NCI-H1105 treated with DMSO at 0.1 percent for 48 hours (cell line): ENCODE data around the gene APLP2.
"Not testable (repeated sequence)": the region's sequence is repeated elsewhere in the genome, so short reads cannot be mapped to it uniquely, and the experiment has no call there.

Experiments used
- DNase-seq: peaks from one replicate; lab custom pipeline; 2025; lab: John Stamatoyannopoulos, UW

The APLP2 gene

GRCh38 chr11:130172001-130172400 lies 102.3 kb downstream of the APLP2 start:
- DNase-seq: not testable (repeated sequence)

GRCh38 chr11:130174642-130175041 lies 104.9 kb downstream of the APLP2 start:
- no peak for DNase-seq

DNA sequence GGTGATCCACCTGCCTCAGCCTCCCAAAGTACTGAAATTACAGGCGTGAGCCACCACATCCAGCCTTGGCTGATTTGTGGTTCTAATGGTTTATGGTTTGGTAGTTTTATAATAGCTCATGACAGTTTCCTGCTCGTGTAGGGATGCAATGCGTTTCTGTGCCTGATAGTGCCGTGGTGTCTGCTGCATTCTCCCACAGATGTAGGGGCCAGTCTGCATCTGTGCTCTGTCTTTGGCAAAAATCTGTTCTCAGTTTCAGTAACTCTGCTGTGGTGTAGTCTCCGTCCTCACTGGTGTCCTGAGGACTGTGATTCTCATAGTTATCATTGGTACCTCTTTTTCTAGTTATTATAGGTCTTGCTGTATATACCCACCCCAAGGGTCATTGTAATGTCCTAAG lies 106.2 kb downstream of the APLP2 start:
- DNase-seq: no peak

DNA sequence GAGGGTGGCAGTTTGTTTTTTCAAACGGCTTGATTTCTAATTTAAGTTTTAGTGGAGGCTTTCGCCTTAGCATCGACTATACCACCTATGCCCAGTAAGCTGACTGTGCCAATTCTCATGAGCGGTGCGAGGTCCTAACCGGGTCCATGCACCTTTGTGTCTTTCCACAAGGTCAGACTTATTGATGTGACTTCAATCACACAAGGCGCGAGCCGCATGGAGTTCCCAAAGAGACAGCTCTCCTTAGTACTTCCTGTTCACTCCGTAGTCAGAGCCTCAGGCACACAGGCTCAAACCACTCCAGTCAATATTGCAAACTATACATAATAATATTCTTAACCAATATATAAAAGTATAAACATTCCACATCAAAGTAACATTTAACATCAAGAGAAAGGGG lies 108.1 kb downstream of the APLP2 start:
- DNase-seq: no peak

DNA sequence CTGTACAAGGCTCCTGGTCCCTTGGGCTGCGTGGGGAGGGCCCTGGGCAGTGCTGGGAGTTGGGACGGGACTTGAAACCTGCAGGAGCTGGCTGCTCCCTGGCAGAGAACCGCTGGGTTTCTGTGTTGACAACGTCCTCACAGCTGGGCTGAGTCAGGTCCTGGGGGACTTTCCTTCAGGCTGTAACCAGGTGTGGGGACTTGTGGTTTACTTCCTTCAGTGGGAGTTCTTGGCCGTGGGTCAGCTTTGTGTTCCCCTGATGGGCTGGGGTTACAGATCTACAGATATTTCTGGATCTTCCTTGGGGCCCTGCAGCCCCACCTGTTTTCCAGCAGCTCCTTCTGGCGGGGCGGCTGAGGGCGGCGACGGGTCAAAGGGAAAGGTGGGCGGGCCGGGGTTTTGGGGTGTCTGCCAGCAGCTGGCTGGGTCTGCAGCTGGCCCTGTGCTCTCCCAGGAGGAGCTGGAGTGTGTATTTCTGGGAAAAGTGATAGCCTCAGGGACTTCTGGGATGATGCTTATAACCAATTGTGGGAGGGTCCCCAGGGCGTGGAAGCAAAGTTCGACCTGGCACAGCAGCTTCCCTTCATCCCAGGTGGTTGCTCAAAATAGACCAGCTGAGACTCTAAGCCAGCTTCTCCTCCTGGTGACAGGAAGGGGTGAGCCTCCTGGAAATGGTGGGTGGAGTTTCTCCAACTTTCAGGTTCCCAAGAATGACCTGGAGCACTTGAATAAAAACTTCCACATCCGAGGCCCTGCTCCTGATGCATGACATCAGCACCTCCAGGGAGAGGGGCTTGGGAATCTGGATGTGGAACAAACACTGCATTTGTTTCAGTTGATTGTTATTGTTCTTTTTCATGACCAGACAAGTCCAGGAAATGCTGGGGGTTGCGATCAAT lies 109.0 kb downstream of the APLP2 start:
- no peak for DNase-seq

DNA sequence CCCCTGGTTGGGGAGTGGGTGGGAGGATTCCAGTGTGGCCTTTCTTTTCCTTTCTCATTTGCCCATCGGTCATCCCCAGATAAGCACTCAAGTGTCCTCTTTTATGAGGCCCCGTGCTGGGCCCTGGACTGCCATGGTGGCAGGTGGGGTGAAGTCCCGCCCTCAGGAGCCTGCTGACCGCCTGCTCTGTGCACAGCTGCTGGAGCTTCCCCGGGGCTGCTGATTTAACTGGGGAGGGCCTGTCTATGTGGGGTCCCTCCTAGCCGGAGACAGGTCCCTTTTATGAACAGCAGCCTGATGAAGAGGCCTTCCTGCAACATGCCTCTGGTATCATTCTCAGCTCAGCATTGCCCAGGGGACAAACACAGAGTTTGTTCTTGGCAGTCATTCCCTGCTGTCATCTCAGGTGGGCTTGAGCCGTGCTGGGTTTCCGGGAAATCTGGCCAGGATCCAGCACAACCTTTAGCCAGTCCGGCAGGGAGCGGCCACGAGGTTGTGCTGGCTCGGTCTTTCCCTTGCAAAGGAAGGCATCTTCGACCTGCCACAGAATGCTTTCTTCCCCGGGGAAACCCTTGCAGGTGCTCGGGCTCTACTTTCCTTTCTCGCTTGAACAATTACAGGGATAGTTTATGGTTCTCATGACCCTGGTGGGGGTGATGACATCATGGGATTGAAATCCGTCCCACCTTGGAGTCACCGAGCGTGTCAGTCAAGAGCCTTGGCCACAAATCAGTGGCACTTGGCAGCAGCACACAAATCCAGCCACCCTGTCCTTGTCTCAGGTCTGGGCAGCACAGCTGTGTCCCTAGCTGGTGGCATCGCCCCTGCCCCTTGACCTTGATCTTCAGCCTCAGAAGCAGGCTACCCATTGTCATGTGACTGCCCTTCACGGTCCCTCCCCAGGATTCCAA lies 110.0 kb downstream of the APLP2 start:
- no peak for DNase-seq

DNA sequence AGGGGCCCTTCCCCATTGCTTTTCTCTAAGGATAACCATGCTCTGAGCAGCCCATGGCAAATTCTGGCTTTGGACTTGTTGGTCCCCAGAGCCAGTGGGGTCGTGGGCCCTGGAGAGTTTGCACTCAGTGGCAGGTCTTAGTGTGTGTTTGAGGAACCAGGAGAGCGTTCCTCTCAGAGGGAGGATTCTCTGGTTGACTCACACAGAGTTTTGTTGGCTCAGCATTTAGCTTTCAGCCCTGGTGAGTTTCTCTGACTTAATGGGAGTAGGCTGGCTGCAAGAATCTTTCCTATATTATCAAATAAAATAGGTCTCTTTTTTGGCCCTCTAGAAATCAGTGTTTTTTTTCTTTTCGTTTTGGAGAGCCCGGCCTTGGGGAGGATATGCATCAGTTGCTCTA lies 110.8 kb downstream of the APLP2 start:
- DNase-seq: no peak

- DNase-seq: no peak
Observed at GRCh38 chr11:130180896-130181294, 111.2 kb downstream of the APLP2 start.

DNA sequence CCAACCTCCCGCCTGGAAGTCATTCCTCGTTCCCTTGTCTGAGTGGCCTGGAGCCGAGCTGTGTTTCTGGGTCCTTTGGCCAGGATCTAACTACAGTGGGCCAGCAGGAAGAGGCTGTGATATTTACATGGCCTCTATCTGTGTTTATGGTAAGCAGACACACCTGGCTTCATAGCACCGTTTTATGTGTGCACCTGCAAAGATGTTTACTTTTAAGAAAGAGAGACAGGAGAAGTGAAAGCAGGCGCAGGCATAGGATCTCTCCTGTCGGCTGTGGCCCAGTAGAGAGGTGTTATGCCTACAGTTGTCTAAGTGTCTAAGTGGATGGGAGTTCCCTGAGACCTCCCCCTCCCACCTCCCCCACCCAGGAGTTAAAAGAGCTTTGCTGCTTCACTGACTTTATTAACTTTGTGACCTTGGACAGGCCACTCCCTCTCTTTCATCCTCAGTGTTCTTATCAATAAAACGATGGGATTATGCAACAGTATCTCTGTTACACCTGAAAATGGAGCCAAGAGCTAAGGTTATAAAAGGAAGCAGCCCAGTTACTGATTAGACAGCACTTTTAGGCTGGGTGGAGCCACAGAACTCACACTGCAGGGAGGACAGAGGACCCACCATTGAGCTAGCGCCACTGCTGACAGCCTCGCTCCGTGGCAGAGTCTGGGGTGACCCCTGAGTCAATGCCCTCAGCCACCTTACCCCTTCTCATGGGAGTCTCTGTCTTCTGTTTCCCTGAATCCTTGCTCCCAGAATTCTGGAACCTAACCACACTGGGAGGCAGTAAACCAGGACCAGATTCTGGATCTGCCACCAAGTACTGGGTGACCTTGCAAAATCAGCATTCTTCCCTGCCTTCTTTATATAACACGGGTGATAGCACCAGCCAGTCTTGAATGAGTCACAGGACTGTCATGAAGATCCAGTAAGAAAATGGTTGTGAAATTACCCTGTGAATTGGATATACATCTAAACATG lies 111.9 kb downstream of the APLP2 start:
- DNase-seq: peak; percentile 96

DNA sequence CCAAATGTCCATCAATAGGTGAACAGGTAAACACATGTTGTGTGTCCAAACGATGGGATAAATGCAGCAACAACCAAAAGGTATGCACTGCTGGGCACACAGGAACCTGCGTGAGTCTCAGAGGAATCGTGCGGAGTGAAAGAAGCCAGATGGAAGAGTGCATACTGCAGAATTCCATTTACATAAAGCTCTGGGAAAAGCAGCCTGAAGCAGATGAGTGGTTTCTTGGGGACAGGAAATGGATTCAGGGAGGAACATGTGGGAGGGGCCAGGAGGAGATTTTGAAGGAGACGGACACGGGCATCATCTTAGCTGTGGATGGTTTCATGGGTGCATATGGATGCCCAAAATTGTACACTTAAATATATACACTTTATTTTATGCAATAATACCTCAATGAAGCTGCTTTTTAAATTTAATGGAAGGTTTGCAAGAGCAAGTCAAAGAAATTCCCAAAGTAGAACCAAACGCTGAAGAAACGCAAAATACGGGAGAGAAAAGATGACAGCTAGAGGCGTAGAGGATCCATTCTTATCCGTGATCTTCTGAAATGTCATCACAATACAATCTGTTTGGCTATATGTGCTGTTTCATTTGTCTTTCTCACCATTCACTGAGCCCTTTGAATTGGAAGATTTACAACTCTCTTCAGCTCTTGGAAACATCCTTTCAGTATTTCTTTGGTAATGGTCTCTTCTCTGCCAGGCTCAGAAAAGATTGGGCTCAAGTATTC lies 114.3 kb downstream of the APLP2 start:
- no peak for DNase-seq

GRCh38 chr11:130187096-130187495 lies 117.4 kb downstream of the APLP2 start:
- DNase-seq: no peak

- DNase-seq: no peak
Observed at GRCh38 chr11:130188047-130188446, 118.4 kb downstream of the APLP2 start.

- DNase-seq: no peak
Observed at GRCh38 chr11:130188585-130189347, 119.1 kb downstream of the APLP2 start.

GRCh38 chr11:130189492-130190210 lies 120.0 kb downstream of the APLP2 start:
- no peak for DNase-seq

GRCh38 chr11:130190371-130190881 lies 120.7 kb downstream of the APLP2 start:
- DNase-seq: no peak

DNA sequence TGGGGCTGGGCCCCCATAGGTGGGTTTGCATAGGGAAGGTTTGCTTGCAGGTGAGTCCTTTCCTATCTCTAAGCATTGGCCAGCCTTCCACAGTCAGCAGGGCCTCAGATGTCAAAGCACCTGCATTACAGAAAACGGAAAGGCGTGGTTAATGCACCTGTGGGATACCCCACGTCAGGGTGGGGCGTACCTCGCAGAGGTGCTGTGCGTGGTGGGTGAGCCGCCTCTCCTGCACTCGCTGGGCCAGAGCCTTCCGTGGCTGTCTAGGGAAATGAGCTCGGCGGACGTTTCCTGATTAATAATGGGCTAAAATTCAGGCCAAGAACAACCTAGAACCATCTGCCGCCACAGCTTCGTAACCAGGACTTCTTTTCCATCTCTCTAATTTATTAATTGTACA lies 122.2 kb downstream of the APLP2 start:
- no peak for DNase-seq

DNA sequence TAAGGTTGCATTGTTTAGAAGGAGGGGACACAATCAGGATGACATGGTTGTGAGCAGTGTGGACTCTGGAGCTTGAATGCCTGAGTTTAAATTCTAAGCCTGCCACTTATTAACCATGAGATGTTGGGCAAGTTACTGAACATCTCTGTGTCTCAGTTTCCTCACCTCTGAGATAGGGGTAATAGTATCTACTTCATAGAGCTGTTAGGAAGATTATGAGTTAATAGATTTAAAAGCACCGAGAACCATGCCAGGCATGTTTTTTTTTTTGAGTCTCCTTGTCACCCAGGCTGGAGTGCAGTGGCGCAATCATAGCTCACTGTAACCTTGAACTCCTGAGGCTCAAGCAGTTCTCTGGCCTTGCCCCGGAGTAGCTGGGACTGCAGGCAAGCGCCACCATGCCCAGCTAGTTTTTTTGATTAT lies 123.2 kb downstream of the APLP2 start:
- DNase-seq: no peak

DNA sequence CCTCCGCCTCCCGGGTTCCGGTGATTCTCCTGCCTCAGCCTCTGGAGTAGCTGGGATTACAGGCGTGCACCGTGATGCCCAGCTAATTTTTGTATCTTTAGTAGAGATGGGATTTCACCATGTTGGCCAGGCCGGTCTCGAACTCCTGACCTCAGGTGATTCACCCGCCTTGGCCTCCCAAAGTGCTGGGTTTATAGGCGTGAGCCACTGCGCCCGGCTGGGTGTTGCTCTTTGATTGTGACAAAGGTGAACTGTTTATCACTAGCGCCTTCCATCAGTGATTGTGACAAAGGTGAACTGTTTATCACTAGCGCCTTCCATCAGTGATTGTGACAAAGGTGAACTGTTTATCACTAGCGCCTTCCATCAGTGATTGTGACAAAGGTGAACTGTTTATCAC lies 123.9 kb downstream of the APLP2 start:
- not testable (repeated sequence) for DNase-seq
